ENCODE results near the gene IRAK1. TPM values are rescaled to one million over a fixed set of nuclear protein-coding genes. Genes with fewer than 3 reads are reported as not detected.
A peak's percentile ranks its signal among the peaks of the same experiment; 100 is the strongest.

IRAK1 gene
- total and polyA plus RNA-seq, 2 of the 13 experiments (the other 11 are each of a cell fraction or from before 2014, with no cell fraction given) = 57.7 to 77.3 TPM

DNA sequence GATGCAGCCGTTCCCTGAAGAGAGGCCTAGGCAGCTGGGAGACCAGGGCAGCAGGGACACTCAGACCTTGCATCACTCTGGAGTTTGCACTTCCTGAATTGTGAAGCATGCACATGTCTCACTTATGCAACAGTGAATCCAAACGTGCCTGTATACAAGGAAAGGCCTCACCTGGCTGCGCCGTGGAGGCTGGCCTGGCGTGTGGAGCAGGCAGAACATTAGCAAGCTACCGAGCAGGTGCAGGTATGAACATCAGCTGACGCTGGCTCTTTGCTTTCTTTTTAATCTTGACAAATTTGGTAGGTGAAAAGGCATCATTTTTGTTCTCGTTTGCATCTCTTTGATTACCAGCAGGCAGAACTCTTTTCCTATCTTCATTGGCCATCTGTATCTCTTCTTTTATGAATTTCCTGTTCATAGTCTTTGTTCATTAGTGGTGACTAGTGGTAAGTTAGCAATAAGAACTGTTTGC is 37.1 kb upstream of the IRAK1 start (continued):
- TF ChIP-seq, protein P1, sequence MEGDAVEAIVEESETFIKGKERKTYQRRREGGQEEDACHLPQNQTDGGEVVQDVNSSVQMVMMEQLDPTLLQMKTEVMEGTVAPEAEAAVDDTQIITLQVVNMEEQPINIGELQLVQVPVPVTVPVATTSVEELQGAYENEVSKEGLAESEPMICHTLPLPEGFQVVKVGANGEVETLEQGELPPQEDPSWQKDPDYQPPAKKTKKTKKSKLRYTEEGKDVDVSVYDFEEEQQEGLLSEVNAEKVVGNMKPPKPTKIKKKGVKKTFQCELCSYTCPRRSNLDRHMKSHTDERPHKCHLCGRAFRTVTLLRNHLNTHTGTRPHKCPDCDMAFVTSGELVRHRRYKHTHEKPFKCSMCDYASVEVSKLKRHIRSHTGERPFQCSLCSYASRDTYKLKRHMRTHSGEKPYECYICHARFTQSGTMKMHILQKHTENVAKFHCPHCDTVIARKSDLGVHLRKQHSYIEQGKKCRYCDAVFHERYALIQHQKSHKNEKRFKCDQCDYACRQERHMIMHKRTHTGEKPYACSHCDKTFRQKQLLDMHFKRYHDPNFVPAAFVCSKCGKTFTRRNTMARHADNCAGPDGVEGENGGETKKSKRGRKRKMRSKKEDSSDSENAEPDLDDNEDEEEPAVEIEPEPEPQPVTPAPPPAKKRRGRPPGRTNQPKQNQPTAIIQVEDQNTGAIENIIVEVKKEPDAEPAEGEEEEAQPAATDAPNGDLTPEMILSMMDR (CRISPR knock-in tag; IDR thresholded peaks at IDR 0.05) = 0 out of 2 replicates have a peak, but pooled peaks have one; percentile 7
- no peak for TF ChIP-seq ZSCAN31 (CRISPR knock-in tag; IDR thresholded peaks at IDR 0.05; ENCODE audit: low read depth)
- peak; percentile 83 for TF ChIP-seq HDAC1 (CRISPR knock-in tag; IDR thresholded peaks at IDR 0.05)
- no peak for TF ChIP-seq ZNF256 (CRISPR knock-in tag; conservative IDR thresholded peaks at IDR 0.05)
- peak; percentile 84 for TF ChIP-seq TGIF2 (CRISPR knock-in tag; IDR thresholded peaks at IDR 0.05)
- TF ChIP-seq BRD4 (CRISPR knock-in tag; IDR thresholded peaks at IDR 0.05) = peak; percentile 47; the same call in 1 of the 2 replicates
- no peak for TF ChIP-seq ZNF615 (CRISPR knock-in tag; IDR thresholded peaks at IDR 0.05; ENCODE audit: borderline replicate concordance)
- no peak for TF ChIP-seq MAZ (IDR thresholded peaks at IDR 0.05; ENCODE audit: borderline replicate concordance, low read depth, low read length)
- TF ChIP-seq MAZ (CRISPR knock-in tag; IDR thresholded peaks at IDR 0.05; ENCODE audit: low read depth) = no peak
- TF ChIP-seq, protein P2, sequence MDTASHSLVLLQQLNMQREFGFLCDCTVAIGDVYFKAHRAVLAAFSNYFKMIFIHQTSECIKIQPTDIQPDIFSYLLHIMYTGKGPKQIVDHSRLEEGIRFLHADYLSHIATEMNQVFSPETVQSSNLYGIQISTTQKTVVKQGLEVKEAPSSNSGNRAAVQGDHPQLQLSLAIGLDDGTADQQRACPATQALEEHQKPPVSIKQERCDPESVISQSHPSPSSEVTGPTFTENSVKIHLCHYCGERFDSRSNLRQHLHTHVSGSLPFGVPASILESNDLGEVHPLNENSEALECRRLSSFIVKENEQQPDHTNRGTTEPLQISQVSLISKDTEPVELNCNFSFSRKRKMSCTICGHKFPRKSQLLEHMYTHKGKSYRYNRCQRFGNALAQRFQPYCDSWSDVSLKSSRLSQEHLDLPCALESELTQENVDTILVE (CRISPR knock-in tag; IDR thresholded peaks at IDR 0.05) = peak; percentile 72; the same call in 1 of the 2 replicates
- peak; percentile 56; the same call in 1 of the 2 replicates for TF ChIP-seq ESRRA (CRISPR knock-in tag; IDR thresholded peaks at IDR 0.05; ENCODE audit: low read depth)
- 0 out of 2 replicates have a peak, but pooled peaks have one; percentile 59 for TF ChIP-seq SMYD3 (CRISPR knock-in tag; IDR thresholded peaks at IDR 0.05)
- TF ChIP-seq, protein P3, sequence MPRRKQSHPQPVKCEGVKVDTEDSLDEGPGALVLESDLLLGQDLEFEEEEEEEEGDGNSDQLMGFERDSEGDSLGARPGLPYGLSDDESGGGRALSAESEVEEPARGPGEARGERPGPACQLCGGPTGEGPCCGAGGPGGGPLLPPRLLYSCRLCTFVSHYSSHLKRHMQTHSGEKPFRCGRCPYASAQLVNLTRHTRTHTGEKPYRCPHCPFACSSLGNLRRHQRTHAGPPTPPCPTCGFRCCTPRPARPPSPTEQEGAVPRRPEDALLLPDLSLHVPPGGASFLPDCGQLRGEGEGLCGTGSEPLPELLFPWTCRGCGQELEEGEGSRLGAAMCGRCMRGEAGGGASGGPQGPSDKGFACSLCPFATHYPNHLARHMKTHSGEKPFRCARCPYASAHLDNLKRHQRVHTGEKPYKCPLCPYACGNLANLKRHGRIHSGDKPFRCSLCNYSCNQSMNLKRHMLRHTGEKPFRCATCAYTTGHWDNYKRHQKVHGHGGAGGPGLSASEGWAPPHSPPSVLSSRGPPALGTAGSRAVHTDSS (CRISPR knock-in tag; conservative IDR thresholded peaks at IDR 0.05) = no peak
- TF ChIP-seq ZNF12 (CRISPR knock-in tag; IDR thresholded peaks at IDR 0.05) = 0 out of 2 replicates have a peak, but pooled peaks have one; percentile 57
- TF ChIP-seq TBL1XR1 (IDR thresholded peaks at IDR 0.05; ENCODE audit: borderline replicate concordance, low read length, partially characterized antibody) = no peak
- TF ChIP-seq, protein P4, sequence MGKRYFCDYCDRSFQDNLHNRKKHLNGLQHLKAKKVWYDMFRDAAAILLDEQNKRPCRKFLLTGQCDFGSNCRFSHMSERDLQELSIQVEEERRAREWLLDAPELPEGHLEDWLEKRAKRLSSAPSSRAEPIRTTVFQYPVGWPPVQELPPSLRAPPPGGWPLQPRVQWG (CRISPR knock-in tag; IDR thresholded peaks at IDR 0.05; ENCODE audit: borderline replicate concordance, low read depth) = no peak
- no peak for TF ChIP-seq NCOA1 (CRISPR knock-in tag; IDR thresholded peaks at IDR 0.05)
- no peak for TF ChIP-seq XRCC5 (optimal IDR thresholded peaks at IDR 0.05; ENCODE audit: low read length)
- TF ChIP-seq STAG1 (CRISPR knock-in tag; IDR thresholded peaks at IDR 0.05) = no peak
- TF ChIP-seq ZNF589 (CRISPR knock-in tag; conservative IDR thresholded peaks at IDR 0.05) = no peak
- peak; percentile 96 for TF ChIP-seq ZFX (CRISPR knock-in tag; IDR thresholded peaks at IDR 0.05; ENCODE audit: low read depth)
- TF ChIP-seq RXRB (CRISPR knock-in tag; IDR thresholded peaks at IDR 0.05; ENCODE audit: borderline replicate concordance) = peak; percentile 83
- peak; percentile 56; the same call in 1 of the 2 replicates for TF ChIP-seq ZNF644 (CRISPR knock-in tag; IDR thresholded peaks at IDR 0.05; ENCODE audit: low read depth)

All from HepG2 (cell line).